Measurements from ENCODE around the gene RARG.
"Not testable (repeated sequence)": the region's sequence is repeated elsewhere in the genome, so short reads cannot be mapped to it uniquely, and the experiment has no call there.

The RARG gene

DNA sequence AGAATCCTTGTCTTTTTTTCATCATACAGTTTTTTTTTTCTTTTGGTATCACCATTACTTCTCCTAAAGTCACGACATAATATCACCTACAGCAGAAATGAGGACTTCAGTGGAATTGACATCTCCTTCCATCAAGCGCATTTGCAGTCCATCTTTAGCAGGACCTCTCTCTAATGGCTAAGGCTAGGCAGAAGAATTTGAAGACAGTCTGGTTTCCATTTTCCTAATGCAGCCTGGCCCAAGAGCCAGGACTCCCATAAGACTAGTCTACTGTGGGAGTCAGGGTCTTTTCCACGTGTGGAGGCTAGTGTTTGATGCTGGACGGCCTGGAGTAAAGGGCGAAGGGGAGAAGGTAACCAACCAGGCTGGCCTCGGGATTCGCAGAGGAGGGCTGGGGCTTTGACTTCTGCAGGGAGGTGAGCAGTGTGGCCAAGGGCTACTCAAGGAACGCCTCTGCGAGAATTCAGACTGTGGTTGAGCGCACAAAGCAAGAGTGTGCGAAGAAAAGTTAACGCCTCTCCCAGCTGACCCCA lies 52.3 kb downstream of the RARG start:
- TF ChIP-seq, protein P1, sequence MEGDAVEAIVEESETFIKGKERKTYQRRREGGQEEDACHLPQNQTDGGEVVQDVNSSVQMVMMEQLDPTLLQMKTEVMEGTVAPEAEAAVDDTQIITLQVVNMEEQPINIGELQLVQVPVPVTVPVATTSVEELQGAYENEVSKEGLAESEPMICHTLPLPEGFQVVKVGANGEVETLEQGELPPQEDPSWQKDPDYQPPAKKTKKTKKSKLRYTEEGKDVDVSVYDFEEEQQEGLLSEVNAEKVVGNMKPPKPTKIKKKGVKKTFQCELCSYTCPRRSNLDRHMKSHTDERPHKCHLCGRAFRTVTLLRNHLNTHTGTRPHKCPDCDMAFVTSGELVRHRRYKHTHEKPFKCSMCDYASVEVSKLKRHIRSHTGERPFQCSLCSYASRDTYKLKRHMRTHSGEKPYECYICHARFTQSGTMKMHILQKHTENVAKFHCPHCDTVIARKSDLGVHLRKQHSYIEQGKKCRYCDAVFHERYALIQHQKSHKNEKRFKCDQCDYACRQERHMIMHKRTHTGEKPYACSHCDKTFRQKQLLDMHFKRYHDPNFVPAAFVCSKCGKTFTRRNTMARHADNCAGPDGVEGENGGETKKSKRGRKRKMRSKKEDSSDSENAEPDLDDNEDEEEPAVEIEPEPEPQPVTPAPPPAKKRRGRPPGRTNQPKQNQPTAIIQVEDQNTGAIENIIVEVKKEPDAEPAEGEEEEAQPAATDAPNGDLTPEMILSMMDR (IDR thresholded peaks at IDR 0.05; ENCODE audit: low read depth, low read length) = no peak
- peak overlapping the region; percentile 74 for H3K4me3 ChIP-seq (ENCODE audit: low read depth, low read length)

DNA sequence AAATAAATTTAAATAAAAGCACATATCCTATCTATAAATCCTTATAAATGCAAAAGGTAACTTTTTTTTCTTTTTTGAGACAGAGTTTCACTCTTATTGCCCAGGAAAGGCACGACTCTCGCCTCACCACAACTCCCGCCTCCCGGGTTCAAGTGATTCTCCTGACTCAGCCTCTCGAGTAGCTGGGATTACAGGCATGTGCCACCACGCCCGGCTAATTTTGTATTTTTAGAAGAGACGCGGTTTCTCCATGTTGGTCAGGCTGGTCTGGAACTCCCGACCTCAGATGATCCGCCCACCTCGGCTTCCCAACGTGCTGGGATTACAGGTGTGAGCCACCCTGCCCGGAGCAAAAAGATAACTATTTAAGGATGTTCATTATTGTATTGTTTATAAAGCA lies 53.2 kb downstream of the RARG start:
- not testable (repeated sequence) for H3K4me3 ChIP-seq (ENCODE audit: low read depth, low read length)

DNA sequence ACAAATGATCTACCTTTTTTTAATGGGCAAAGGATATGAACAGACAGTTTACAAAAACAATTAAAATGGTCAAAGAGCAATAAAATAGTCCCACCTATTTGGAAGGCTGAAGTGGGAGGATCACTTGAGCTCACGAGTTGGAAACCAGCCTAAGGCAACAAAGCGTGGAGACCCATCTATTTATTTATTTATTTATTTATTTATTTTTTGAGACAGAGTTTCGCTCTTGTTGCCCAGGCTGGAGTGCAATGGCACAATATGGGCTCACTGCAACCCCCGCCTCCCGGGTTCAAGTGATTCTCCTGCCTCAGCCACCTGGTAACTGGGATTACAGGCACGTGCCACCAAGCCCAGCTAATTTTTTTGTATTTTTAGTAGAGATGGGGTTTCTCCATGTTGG lies 54.6 kb downstream of the RARG start:
- not testable (repeated sequence) for H3K4me3 ChIP-seq (ENCODE audit: low read depth, low read length)

DNA sequence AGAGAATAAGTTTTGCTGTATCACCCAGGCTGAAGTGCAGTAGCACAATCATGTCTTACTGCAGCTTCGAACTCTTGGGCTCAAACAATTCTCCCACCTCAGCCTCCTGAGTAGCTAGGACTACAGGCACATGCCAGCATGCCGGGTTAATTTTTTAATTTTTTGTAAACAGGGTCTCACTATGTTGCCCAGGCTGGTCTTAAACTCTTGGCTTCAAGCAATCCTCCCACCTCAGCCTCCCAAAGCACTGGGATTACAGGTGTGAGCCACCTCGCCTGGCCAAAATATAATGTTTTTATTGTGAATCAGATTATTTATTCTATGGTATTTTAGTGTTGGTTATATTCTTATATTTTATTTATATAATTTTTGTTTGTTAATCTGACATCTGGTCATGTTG lies 55.3 kb downstream of the RARG start:
- TF ChIP-seq, protein P1 (IDR thresholded peaks at IDR 0.05; ENCODE audit: low read depth, low read length) = no peak
- H3K4me3 ChIP-seq (ENCODE audit: low read depth, low read length) = no peak overlapping the region

DNA sequence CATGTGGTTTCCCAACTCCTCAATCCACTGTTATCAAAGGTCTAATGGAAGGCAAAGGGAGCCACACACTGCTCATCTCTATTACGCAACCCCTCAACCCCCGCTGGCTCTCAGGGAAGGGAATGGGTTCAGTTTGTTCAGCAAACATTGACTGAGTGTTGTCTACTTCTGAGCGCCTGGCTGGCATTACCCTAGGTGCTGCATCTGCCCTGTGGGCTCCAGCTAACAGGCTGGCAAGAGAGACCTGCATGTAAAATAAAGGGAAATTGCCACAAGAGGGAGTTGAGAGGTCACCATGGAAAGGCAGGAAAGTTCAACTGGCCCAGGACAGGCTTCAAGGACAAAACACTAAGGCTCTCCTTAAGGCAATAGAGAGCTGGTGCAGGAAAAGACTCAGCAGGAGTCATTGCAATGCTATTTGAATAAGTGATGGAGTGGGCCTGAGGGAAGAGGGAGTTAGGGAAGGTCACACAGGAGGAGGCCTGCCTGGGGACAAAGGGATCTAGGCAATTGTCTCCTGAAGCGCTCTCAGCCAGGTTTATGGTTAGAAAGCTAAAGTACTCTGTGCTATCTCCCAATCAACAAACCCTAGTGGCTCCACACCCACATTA lies 57.0 kb downstream of the RARG start:
- TF ChIP-seq, protein P1 (IDR thresholded peaks at IDR 0.05; ENCODE audit: low read depth, low read length) = no peak
- no peak overlapping the region for H3K4me3 ChIP-seq (ENCODE audit: low read depth, low read length)

DNA sequence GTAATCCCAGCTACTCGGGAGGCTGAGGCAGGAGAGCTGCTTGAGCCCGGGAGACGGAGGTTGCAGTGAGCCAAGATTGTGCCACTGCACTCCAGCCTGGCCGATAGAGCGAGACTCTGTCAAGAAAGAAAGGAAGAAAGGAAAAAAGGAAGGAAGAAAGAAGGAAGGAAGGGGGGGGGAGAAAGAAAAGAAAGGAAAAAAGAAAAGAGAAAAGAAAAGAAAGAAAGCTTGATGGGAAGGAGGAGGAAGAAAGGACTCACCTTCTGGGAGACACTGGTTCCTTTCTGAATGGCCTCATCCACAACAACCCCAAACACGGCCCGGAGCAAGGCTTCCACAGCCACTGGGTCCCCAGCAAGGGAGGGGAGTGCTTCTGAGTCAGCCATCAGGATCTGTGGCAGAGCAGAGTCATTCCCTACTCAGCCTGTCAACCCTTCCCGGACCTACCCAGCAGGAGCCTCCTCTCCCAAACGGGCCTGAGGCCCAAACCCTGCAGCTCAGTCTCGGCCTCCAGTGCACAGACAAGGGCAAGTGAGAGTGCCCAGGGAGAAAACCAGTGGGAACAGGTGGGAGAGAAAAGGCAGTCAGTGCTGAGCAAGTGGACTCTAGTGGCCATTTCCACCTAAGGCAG lies 58.8 kb downstream of the RARG start:
- TF ChIP-seq, protein P1 (IDR thresholded peaks at IDR 0.05; ENCODE audit: low read depth, low read length) = no peak
- H3K4me3 ChIP-seq (ENCODE audit: low read depth, low read length) = no peak overlapping the region

DNA sequence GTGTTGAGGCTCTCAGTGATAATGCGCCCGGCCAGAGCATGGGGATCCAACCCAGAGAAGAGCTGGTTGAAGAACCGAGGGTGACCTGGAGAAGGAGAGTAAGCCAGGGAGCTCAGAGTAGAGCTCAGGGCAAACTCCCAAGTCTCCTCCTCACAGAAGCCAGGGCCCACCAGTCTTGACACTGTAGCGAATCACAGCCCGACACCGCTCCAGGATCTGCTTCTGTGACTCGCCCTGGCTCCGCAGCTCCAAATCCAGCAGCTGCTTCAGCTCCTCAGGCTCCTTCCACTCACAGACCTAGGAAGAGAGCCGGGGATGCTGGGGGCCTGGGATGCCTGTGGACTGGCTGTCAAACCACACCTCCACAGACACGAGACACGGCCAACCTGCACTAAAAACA lies 59.7 kb downstream of the RARG start:
- TF ChIP-seq, protein P1 (IDR thresholded peaks at IDR 0.05; ENCODE audit: low read depth, low read length) = no peak

DNA sequence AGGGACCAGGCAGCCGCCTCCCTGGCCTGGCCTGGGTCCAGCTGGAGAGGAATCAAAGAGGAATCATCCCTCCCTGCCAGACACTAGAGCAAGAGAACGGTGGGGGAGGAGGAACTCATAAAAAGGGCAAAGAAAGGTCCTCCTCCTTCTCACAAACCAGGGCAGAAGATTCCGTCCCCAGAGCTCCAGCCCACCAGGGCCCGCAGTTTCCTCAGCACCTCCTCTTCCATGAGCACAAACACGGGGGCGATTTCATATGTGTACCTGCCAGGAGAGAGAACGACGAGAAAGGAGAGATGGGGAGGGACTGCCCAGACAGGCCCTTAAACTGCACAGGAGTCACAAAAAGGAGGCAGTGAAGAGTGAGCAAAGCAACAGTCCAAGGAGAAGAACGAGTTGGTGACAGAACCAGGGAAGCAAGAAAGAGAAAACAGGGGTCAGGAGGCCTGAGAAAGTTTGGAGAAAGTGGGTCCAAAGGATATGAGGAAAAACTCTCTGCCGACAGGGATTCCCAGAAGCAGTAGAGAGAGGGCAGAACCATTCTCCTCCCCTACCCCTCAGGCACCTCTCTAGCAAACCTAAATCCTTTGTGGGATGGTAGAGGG lies 60.2 kb downstream of the RARG start:
- H3K4me3 ChIP-seq (ENCODE audit: low read depth, low read length) = no peak overlapping the region
- TF ChIP-seq, protein P1 (IDR thresholded peaks at IDR 0.05; ENCODE audit: low read depth, low read length) = no peak

More for the DNA sequence above, 59.7 kb downstream of the RARG start:
- no peak overlapping the region for H3K4me3 ChIP-seq (ENCODE audit: low read depth, low read length)
